PC-9 (cell line): ENCODE results near the gene C1GALT1C1.

Source experiments
- EZH2 ChIP-seq: fragments of 200-600 bp; sonication (generic); IDR thresholded peaks from 2 replicates; pipeline ENCODE4 v1.8.0; 2017; ENCODE audit warnings: antibody characterized with exemption, low read depth
- TF ChIP-seq, protein P1 (sequence below): fragments of 200-600 bp; sonication (generic); conservative IDR thresholded peaks from 2 replicates; pipeline ENCODE4 v1.6.1; 2017; ENCODE audit warnings: mixed run types, antibody characterized with exemption, mild to moderate bottlenecking, moderate library complexity

DNA sequence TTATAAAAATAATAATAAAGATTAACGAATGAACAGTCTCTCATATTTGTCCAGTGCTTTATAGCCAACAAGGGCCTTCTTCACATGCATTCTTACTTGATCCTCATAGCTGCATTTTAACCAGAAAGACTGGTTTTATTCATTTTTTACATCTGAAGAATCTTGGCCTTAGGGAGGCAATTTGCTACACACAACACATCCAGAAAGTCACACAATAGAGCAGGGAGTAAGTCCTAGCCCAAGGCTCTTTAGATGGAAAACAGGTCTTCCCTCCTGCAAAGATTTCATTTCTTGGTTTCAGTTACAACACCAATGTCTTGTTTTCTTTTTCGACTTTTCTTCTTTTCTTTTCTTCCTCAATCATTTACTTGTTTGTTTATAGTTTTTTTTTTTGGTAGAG lies 13.0 kb upstream of the C1GALT1C1 start:
- TF ChIP-seq EZH2: no peak
- TF ChIP-seq, protein P1, sequence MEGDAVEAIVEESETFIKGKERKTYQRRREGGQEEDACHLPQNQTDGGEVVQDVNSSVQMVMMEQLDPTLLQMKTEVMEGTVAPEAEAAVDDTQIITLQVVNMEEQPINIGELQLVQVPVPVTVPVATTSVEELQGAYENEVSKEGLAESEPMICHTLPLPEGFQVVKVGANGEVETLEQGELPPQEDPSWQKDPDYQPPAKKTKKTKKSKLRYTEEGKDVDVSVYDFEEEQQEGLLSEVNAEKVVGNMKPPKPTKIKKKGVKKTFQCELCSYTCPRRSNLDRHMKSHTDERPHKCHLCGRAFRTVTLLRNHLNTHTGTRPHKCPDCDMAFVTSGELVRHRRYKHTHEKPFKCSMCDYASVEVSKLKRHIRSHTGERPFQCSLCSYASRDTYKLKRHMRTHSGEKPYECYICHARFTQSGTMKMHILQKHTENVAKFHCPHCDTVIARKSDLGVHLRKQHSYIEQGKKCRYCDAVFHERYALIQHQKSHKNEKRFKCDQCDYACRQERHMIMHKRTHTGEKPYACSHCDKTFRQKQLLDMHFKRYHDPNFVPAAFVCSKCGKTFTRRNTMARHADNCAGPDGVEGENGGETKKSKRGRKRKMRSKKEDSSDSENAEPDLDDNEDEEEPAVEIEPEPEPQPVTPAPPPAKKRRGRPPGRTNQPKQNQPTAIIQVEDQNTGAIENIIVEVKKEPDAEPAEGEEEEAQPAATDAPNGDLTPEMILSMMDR: no peak
